ENCODE measurements around the gene CENPQ.

The CENPQ gene

DNA sequence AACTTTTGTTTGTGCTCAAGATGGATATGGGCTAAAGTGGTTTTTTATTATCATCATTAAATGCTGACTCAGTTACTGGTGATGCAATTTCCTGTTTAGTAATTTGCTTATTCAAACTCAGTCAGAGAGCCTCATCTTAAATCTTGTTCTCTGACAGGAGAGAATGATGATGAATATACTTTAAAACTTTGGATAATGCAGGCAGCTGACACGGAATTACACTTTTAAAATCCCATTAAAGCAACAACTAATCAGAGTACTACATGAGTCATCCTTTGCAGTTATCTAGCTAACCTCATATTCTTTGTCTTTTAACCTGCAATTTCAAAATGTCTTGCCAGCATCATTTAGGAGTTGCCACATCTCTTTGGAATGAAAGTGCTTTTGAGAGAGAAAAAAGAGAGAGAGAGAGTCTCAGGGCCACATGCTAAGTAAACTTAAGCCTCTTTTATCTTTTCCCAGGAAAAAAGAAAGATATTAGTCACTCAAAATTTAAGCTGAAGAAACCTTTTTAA, 78.1 kb downstream of the CENPQ start:
- no peak for DNase-seq (ENCODE audit: low read depth in 2 of 2)

GRCh38 chr6:49541936-49542335, 78.8 kb downstream of the CENPQ start:
- no peak for DNase-seq (ENCODE audit: low read depth in 2 of 2)
